ENCODE measurements around the gene NOTCH1.

The NOTCH1 gene

DNA sequence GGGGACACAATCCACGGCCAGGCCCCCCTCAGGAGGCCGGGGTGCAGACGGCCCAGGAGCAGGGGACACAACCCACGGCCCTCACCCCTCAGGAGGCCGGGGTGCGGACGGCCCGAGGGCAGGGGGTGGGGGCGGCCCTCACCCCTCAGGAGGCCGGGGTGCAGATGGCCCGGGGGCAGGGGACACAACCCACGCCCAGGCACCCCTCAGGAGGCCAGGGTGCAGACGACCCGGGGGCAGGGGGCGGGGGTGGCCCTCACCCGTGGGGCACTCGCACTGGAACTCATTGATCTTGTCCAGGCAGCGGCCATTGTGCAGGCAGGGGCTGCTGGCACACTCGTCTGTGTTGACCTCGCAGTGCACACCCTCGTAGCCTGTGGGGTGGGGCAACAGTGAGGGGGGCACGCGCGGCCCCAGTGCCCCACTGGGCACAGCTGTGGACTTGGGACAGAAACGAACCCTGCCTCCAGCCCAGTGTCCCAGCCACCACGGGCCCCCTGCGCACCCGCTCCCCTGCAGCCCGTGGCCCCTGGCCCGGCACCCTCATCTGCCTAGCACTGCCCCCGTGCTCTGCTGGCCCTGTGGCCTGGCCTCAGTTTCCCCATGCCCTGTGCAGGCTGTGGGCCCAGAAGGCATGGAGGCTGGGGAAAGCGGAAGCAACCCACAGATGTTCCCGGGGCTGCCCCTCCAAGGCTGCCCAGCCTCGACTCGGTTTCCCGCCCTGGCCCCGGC lies 28.7 kb downstream of the NOTCH1 start:
- DNase-seq (ENCODE audit: low read depth in 2 of 2), result no peak

DNA sequence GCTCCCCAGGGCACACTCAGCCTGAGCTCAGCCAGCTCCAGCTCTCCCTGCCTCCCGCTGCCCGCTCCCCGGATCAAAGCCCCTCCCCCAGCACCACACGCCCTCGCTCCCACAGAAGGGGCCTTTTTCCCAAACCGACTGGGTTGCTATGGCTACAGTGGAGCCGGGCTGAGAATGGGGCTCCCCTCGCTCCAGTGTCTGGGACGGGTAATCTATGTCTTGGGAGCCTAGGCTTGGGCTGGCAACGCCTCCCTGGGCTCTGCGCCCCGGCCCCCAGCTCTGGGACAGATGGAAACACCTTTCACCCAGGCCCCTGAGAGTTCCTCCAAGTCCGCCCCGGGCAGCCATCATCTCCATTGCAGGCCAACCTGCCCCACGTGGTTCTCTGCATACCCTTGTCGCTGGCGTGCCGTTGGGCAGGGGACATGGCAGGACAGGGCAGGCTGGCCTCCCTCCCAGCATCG lies 29.6 kb downstream of the NOTCH1 start:
- DNase-seq (ENCODE audit: low read depth in 2 of 2), result no peak

DNA sequence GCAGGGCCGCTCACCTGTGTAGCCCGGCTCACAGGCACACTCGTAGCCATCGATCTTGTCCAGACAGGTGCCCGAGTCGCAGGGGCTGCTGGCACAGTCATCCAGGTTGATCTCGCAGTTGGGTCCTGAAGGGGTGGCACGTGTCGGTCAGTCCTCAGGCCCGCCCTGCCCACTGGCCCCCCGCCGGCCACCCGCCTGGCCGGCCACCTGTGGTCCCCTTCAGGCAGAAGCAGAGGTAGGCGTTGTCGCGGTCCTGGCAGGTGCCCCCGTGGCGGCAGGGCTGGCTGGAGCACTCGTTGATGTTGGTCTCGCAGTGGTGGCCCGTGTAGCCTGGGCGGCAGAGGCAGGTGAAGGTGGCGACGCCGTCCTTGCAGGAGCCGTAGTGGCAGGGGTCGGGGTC lies 30.6 kb downstream of the NOTCH1 start:
- DNase-seq (ENCODE audit: low read depth in 2 of 2), result no peak

DNA sequence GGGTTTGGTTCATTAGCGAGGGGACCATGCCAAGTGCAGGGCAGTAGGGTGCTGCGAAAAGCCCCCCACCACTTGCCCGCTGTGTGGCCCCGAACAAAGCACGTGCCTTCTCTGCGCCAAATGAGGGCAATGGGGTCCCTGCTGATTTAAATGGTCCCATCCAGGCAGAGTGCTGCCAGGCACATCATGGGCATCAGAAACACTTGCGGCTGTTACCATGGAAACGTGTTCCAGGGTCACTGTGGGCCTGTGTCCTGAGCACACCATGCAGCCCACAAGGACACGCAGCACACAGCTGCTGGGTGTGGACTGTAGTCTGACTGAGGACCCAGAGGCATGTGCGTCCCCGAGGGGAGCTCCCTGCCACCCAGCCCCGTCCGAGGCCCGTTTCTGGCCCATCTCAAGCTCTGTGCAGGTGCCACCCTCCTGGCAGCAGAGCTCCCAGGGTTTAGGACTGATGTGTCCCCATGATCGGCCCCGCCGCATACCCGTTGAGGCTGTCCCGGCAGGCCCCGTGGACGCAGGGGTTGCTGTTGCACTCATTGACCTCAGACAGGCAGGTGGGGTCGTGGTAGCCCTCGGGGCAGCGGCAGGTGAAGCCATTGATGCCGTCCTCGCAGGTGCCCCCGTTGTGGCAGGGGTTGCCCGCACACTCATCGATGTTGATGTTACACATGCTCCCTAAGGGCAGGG lies 31.7 kb downstream of the NOTCH1 start:
- DNase-seq (ENCODE audit: low read depth in 2 of 2), result no peak

DNA sequence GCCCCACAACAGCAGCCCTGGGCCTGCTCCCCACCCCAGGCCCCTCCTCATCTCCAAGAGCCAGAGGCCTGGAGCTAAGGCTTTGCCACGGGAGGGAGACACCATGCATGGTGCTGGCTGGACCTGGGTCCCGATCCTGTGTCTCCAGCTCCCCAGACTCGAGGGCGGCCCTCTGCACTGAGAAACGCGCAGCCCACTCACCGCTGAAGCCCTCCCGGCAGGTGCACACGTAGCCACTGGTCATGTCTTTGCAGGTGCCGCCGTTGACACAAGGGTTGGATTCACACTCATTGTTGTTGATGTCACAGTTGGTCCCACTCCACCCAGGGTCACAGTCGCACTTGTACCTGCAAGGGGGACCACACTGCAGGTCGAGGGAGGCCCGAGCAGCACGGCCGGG lies 32.7 kb downstream of the NOTCH1 start:
- no peak for DNase-seq (ENCODE audit: low read depth in 2 of 2)

DNA sequence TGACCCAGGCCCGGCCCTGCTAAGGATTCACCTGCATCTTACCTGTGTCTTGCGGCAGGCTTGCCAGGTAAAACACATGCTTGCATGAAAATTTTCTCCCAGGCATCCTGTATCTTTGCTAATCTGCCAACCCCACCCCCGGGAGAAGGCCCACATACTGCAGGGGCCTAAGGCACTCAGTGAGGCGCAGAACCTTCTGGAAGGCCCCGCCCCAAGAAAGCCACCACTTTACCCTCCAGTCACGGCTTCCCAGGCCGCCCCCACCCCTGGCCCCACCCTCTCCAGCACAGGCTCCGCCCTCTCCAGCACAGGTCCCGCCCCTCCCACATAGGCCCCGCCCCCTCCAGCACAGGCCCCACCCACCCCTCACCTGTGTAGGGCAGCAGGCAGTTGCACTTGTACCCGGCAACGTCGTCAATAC lies 33.2 kb downstream of the NOTCH1 start:
- peak in 1 of 2 donors; percentile 19 for DNase-seq (ENCODE audit: low read depth in 2 of 2)

DNA sequence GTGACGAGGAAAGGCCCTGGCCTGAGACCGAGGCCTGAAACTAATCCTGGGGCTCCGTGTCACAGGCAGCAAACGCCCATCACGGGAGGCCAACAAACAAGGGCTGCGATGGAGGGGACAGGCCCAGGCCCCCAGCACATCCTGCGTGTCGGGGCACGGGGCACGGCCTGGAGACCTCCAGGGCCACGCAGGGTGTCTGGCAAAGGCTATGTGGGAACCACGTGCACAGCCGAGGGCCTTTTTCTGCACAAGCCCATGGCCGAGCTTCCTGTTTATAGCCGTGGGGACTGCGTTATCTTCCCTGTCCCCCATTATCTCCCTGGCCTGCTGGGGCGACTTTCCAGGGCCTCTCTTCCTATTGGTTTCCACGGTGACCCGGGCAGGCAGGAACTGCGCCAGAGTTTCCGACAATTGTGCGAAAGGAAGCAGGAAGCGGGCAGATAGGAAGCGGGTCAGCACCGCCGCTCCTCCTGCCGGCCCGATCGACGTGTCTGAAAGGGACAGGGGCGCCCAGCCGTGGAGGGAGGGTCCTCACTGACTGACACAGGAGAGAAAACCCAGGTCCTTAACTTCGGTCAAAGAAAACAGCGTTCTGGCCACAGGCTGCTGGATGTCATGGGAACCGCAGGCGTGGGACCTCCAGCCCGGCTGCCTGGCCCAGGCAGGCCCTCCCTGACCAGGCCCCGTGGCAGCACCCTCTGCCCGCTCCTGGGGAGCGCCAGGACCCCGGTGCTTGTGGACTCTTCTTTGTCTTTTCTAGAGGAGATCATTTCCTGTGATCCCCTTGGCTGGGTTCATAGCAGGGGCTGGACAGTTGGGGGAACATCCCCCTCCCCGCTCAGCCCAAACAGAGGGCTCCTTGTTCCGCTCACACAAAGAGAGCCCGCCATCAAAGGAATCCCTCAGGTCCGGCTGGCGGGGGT lies 33.9 kb downstream of the NOTCH1 start:
- no peak for DNase-seq (ENCODE audit: low read depth in 2 of 2)

DNA sequence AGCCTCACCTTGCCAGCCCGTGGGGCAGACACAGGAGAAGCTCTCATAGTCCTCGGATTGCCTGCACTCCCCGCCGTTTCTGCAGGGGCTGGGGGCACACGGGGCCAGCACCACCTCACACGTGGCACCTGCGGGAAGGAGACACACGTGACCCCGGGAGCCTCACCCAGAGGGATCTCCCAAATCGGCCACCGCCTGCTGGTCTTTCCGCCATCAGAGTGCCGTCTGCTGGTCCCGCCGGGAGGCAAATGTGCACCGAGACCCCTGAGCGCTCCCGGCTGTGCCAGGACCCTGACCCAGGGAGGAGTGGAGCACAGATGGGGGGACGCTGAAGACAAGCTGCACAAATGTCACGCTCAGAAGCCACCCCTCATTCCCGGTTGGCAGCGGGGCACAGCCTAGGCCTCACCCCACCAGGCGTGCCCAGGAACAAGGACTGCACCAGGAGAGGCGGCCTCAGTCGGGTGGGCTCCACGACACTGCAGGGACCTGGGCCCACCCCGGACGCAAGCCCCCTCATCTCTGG lies 34.6 kb downstream of the NOTCH1 start:
- DNase-seq (ENCODE audit: low read depth in 2 of 2), result no peak

DNA sequence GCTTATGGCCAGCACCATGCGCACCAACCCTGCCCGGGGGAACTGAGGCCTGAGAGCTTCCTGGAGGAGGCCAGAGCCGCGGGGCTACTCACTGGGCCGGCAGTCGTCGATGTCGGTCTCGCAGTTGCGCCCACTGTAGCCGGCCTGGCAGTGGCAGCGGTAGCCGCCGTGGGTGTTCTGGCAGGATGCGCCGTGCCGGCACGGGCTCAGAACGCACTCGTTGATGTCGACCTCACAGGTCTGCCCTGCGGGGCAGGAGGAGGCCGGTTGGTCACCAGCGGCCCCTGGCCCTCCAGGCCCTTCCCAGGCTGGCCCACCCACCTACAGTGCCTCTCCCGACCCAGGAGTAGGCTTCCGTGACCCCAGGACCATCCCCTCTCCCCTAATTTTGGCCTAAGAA lies 35.3 kb downstream of the NOTCH1 start:
- no peak for DNase-seq (ENCODE audit: low read depth in 2 of 2)

DNA sequence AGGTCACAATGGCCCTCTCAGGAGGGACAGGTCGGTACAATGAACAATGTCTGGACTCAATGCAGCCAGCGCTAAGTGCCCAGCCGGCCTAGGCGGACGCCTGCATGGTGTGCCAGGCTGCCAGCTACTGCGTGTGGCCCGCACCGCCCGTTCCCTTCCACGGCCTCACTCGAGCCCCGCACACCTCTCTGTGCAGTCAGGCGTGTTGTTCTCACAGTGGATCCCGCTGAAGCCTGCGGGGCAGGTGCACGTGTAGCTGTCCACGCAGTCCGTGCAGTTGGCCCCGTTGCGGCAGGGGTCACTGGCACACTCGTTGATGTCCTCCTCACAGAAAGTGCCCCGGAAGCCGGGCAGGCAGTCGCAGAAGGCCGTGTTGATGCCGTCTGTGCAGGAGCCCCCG lies 36.3 kb downstream of the NOTCH1 start:
- no peak for DNase-seq (ENCODE audit: low read depth in 2 of 2)

DNA sequence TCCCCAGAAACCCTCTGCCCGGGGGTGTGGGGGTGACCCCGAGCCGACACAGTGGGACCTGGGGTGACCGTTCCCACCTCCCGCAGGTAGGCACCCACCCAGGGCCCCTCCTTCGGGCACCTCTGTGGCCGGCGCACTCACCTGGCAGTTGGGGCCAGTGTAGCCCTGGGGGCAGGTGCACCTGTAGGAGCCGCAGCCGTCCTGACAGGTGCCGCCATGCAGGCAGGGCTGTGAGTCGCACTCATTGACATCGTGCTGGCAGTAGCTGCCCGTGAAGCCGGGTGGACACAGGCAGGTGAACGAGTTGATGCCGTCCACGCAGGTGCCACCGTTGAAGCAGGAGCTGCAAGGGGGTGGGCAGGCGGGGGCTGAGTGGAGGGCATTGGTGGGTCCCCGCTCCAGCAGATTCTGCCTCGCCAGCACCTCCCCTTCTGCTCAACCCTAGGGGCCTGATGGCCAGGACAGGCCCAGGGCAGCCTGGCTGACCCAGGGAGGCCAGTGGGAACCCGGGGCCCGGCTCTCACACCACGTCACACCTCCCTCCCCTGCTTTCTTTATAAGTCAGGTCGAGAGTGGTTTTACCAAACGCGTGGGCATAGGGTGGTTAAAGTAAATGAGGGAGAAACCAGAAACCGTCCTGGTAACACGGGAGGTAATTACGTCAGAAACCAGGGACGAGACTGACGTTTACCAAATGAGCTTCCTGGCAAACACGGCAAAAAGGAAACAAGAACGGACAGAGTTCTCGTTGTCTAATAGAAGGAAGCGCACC lies 36.9 kb downstream of the NOTCH1 start:
- DNase-seq (ENCODE audit: low read depth in 2 of 2), result no peak

DNA sequence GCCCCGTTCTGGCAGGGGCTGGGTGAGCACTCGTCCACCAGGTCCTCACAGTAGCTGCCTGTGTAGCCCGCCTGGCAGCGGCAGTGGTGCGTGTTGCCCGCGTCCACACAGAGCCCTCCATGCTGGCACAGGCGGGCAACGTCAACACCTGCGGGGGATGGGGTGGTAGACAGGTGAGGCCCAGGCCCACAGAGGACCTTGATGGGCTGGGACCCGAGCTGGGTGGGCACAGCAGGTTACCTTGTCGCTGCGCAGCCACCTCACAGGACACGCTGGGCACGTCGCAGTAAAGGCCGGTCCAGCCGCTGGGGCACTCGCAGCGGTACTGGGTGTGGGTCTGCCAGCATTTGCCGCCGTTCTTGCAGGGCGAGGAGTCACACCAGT lies 37.9 kb downstream of the NOTCH1 start:
- DNase-seq (ENCODE audit: low read depth in 2 of 2), result no peak

DNA sequence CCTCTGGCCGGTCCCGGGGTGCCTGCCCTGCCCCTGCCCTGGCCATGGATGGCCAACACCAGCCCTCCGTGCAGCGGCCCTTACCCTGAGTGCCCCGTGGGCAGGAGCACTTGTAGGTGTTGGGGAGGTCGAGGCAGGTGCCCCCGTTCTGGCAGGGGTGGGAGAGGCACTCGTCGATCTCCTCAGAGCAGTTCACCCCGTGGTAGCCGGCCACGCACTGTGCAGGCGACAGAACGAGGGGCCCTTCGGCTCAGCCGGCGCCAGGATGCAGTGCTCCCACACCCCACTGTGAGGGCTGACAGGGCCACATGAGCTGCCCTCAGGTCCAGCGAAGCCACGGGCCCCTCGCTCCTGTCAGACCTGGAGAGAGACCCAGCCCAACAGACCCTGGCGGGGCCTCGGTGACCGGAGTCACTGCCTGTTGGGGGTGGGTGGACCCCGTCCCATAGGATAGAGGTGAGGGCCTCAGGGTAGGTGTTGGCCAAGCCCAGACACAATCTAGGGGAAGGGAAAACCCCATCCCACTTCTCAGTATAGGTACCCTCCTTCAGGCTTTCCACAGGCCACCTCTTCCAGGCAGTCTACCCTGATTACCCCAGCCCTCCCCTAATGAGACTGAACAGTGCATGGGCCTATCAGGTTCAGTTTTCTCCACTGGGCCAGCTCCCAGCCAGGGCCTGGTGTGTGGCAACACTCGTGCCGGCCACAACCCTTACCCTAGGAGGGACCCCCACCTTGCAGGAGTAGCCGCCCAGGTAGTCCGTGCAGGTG lies 38.4 kb downstream of the NOTCH1 start:
- no peak for DNase-seq (ENCODE audit: low read depth in 2 of 2)

DNA sequence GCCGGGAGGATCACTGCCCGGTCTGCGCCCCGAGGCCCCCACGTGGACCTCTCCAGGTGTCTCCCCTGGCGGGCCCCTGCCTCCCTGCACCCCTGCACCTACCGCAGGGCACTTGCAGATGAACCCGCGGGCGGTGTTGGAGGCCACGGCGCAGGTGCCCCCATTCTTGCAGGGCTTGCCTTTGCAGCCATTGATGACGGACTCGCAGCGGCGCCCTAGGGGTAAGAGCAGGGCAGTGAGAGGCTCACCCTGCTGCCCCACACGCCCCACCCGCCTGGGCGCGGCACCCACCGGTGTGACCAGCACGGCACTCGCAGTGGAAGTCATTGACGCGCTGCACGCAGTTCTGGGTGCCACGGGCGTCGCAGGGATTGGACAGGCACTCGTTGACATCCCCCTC lies 39.4 kb downstream of the NOTCH1 start:
- no peak for DNase-seq (ENCODE audit: low read depth in 2 of 2)

DNA sequence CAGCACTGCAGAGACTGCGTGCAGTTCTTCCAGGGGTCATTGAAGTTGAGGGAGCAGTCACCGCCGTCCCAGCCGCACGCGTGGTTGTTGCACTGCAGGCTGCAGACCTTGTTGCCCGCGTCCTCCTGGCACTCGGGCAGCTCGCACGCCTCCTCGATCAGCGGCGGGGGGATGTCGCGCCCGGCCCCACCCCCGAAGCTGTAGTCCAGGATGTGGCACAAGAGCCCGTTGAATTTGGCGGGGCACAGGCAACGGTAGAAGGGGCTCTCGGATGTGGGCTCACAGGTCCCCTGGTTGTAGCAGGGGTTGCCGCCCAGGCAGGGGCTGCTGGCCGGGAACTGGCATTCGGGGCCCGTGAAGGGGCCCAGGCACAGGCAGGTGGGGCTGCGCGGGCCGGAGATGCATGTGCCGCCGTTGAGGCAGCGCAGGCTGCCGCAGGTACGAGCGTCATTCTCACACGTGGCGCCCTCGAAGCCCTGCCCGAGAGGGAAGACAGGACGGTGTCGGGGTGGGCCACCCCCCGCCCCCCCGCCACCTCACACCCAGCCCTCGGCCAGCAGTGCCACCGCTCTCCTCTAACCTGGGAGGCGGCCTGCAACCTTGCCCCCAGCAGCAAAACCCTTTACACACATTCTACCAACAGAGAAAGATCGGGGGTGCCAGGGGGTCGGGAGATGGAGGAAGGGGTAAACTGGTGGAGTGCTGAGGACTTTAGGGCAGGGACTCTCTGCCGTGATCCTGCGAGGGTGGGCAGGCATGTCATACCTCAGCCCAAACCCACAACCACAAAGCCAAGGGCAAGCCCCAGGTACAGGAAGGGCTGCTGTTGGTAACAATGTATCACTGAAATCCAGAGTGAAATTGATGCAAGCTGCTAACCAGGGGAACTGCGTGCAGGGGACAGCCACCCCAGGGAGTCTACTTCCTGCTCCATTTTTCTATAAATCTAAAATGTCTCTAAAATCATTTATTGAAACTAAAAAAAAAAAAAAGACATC lies 40.1 kb downstream of the NOTCH1 start:
- DNase-seq (ENCODE audit: low read depth in 2 of 2), result no peak

DNA sequence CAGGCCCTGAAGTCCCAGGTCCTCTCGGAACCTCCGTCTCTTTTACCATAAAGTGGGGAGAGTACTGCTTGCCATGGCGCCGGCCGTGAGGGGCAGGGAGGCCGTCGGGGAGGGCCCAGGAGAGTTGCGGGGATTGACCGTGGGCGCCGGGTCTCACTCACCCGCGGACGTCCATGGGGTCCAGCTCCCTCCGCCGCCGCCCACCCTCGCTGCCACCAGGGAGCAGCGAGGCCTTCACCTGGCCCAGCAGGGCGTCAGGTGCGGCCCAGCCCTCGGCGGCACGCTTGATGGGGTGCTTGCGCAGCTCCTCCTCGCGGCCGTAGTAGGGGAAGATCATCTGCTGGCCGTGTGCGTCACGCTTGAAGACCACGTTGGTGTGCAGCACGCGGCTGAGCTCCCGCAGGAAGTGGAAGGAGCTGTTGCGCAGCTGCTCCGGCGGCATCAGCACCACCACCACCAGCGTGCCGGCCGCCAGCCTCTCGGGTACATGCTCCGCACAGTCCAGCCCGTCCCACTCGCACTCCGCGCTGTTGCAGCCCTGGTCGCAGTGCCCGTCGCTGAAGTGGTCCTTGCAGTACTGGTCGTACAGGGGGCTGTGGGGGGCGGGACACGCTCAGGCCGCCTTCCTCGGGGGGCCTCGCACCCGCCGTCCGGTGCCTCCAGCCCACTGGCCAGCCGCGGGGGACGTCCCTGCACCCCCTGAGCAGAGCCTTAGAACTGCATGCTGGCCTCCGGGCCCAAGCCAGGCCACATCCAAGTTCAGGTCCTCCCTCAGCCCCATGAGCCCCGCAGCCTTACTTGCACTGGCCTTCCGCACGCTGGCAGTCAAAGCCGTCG lies 41.1 kb downstream of the NOTCH1 start:
- DNase-seq (ENCODE audit: low read depth in 2 of 2), result no peak

DNA sequence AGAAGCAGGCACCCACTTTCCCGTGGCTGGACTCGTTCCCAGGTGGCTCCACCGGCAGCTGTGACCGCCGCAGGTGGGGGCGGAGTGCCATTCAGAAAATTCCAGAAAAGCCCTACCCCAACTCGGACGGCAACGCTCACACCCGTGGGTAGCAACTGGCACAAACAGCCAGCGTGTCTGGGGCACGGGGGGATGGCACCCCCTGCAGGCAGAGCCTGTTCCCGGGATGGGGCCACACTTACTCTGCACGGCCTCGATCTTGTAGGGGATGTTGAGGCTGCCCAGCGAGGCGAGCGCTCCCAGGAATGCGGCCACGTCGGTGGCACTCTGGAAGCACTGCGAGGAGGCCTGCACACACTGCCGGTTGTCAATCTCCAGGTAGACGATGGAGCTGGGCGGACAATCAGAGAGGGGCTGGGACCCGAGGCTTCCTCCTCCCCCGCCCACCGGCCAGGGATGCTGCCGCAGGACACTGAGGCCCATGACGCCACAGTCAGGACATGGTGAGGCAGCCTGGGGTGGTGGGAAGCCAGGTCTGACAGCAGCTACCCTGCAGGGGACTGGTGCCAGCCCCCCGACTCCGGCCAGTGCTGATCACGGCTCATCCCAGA lies 42.8 kb downstream of the NOTCH1 start:
- DNase-seq (ENCODE audit: low read depth in 2 of 2), result no peak

DNA sequence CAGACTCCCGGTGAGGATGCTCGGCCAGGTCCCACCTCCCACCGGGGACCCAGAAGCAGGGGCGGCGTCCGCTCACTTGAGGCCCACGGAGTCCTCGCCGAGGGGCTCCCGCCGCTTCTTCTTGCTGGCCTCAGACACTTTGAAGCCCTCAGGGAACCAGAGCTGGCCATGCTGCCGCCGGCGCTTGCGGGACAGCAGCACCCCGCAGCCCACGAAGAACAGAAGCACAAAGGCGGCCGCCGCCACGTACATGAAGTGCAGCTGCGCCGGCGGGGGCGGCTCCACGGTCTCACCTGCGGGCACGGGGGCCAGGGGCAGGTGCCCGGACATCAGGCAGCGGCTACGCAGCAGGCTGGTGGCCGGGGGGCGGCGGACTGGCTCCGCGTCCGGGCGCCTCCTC lies 43.7 kb downstream of the NOTCH1 start:
- no peak for DNase-seq (ENCODE audit: low read depth in 2 of 2)
